ENCODE data around the gene RTP3.
"Not testable (repeated sequence)": the region's sequence is repeated elsewhere in the genome, so short reads cannot be mapped to it uniquely, and the experiment has no call there.

Gene RTP3

GRCh38 chr3:46491089-46492070 is 6.4 kb upstream of the RTP3 start:
- DNase-seq, result no peak

- DNase-seq, result peak; percentile 14
Measured at GRCh38 chr3:46492890-46493547, 4.8 kb upstream of the RTP3 start.

- not testable (repeated sequence) for DNase-seq
Measured at GRCh38 chr3:46494491-46494890, 3.3 kb upstream of the RTP3 start.

- no peak for DNase-seq
Measured at GRCh38 chr3:46495901-46496456, 1.8 kb upstream of the RTP3 start.

- DNase-seq, result peak; percentile 2
Measured at GRCh38 chr3:46496746-46497555, 825 bp upstream of the RTP3 start.

DNA sequence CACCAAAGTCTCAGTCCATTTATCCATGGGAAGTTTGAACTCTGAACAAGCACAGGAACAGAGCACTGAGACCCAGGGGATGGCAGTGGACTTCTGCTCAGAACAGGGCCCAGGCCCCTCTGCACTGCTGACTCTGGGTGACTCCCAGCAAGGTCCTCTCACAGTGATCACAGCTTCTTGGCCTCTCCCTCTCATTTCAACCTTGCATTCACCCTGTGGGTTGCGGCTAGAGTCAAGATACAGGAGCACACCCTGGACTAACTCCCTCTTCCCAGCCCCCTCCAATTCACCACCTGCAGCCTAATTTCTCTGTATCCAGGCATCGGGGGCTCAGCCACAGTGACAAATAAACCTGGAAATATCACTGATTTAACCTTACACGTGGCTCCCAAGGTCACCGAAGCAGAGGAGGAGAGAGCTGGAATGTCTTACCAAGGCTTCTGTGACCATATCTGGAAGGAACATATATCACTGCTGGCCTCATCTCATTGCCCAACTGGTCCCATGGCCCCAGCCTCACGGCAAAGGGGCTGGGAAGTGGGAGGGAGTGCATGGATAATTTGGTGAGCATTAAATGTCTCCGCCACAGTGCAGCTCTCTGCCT is 1.2 kb downstream of the RTP3 start:
- DNase-seq, result no peak

DNA sequence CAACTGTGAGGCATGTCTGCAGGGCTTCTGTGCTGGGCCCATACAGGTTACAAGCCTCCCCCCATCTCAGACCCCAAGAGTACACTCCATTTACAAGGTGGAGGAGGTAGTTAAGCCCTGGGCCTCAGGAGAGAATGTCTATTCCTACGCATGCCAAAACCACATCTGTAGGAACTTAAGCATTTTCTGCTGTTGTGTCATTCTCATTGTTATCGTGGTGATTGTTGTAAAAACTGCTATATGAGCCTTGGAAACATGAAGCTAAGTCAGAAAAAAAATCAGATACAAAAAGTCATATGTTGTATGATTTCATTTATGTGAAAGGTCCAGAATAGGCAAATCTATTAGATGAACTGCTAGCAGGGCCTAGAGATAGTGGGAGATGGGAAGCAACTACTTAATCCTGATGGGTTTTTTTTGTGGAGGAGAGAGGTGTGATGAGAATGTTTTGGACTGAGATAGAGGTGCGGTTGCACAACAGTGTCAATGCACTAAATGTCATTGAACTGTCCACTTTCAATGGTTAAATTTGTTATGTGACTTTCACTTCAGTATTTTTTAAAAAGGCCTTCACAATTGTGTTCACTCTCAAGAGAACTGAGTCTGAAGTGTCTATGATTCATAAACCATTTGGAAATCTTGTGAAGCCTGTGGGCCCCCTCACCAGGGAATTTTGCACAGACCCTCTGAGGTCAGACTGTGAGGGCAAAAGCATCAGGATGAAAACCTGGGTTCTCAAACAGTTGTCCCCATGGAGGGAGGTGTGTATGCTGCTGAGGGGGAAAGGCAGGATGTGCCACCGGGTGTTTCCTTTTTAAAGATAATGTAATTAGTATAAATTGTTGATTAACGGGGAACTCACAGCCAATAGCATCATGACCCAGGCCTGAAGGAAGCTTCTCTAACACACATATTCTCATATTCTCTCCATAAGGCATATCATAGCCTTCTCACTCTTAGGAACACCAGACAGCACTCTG is 3.2 kb downstream of the RTP3 start:
- no peak for DNase-seq

GRCh38 chr3:46501702-46502101 is 3.9 kb downstream of the RTP3 start:
- DNase-seq, result no peak

GRCh38 chr3:46503200-46503874 is 5.6 kb downstream of the RTP3 start:
- no peak for DNase-seq

GRCh38 chr3:46504789-46505188 is 7.0 kb downstream of the RTP3 start:
- no peak for DNase-seq

DNA sequence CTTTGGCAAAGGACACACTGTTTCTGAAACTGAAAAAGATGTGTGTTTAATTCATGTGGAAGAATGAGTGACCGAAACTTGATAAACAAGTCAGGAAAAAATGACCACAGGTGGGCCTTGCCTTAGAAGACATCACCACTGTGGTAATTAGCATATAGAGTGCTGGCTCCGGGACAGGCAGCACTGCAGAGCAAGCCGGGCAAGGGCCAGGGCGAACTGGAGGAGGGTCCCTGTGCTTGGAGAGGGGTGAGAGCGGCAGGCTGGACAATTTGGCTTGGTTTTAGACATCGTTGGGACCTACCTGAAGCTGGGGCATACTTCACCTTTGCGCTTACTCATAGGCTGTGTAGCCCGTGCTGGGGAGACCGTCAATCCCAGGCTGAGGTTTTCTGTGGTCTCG is 8.2 kb downstream of the RTP3 start:
- no peak for DNase-seq

DNA sequence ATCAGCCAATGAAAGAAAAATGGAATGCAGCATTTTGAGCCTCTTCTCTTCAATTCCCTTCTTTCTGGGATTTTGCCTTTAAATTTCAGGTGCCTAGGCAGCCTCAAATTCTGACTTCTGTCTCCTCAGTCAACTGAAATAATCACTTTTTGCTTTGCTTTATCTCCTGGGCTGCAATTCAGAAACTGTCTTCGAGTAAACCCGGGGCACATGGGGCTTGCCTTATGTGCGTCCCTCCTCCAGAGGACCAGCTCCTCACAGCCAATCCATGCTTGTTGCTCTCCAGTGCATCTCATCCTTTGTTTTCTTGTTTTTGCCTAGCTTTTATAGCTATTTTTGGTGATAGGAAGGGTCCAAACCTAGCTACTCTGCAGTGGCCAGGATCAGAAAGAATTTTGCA is 8.8 kb downstream of the RTP3 start:
- no peak for DNase-seq

DNA sequence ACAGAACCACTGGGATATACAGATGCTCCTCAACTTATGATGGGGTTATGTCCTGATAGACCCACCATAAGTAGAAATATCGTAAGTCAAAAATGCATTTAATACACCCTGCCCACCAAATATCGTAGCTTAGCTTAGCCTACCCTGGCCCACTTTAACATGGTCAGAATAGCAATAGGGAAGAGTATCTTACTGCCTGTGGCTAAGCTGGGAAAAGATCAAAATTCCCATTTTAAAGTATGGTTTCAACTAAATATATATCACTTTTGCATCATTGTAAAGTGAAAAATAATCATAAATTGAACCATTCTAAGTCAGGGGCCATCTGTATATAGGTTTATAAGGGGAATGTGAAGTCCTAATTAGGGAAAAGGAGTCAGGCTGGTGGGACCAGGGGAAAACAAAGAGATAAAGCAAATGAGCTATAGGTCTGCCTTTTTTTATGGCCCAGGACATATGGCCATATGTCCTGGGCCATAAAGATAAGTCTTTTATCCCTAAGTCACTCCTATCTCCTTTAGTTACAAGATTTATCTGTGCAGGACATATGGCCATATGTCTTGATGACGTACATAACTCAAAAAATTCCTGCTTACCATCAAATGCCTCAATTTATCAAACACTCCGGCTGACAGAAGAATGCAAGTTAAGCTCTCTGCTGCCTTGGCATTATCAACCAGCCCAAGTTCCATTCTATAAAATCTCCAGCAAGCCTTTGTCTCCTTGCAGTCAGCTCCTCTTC is 11.2 kb downstream of the RTP3 start:
- DNase-seq, result no peak

- DNase-seq, result no peak
Measured at GRCh38 chr3:46509661-46510187, 11.9 kb downstream of the RTP3 start.

GRCh38 chr3:46512191-46512749 is 14.5 kb downstream of the RTP3 start:
- no peak for DNase-seq

- no peak for DNase-seq
Measured at GRCh38 chr3:46516521-46516920, 18.7 kb downstream of the RTP3 start.

- DNase-seq, result no peak
Measured at GRCh38 chr3:46517016-46517783, 19.4 kb downstream of the RTP3 start.

- DNase-seq, result no peak
Measured at GRCh38 chr3:46517784-46518181, 20.0 kb downstream of the RTP3 start.

DNA sequence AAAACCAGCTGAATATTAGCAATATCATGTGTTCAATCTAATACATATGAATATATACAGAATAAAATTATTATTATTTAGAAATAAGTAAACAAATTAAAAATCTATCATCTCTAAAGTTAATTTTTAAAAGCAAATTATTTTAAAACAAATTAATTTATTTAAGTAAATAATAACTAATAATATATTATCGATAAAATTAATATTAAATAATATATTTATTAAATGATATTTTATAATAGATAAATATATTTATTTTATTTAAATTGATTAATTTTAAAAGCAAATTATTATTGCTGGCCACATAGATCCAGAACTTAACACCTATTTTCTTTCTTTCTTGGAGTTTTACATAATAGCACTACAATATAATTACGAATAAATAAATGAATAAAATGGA is 22.2 kb downstream of the RTP3 start:
- DNase-seq, result no peak

All from NCI-H146 (cell line).